Hematopoietic multipotent progenitor cell (in vitro differentiated cells): ENCODE results near the gene SP140L. TPM values are rescaled to one million over a fixed set of nuclear protein-coding genes. Genes with fewer than 3 reads are reported as not detected.

ENCODE experiments used
- DNase-seq, 3 donors: peaks; one replicate each; pipeline ENCODE4 v3.0.0-alpha.2; 2011 to 2015; ENCODE audit warnings: low read depth in 2 of 3, low spot score in 2 of 3
- total RNA-seq: library from RNA; depleted of rRNA; stranded (reverse); fragments of >200 nt; gene quantifications from one replicate; pipeline ENCODE4 v1.2.3, GENCODE V29; 2012

SP140L gene
- total RNA-seq, 1 donor, result 5.4 TPM

DNA sequence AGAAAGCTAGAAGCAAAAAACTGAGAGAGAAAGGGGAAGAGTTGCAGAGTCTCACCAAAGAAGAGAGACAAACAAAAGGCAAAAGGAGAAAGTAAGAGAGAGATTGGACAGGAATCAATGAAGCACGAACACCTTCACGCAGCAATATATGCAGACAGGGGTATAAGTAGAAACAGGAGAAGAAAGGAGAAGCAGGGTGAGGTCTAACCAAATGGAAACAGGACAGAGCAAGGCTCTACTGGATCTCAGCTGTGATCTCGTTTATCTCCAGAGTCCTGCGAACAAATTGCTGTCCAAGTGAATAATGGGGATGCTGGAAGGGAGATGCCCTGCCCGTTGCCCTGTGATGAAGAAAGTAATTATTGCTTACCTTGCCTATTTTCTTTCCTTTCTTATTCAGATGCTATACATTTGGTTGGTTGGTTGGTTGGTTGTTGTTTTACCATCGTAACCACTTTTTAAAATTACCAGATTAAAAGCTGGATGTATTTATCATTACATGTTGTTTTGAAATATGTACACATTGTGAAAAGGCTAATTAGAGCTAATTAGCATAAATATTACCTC is 123.0 kb downstream of the SP140L start:
- no peak for DNase-seq

DNA sequence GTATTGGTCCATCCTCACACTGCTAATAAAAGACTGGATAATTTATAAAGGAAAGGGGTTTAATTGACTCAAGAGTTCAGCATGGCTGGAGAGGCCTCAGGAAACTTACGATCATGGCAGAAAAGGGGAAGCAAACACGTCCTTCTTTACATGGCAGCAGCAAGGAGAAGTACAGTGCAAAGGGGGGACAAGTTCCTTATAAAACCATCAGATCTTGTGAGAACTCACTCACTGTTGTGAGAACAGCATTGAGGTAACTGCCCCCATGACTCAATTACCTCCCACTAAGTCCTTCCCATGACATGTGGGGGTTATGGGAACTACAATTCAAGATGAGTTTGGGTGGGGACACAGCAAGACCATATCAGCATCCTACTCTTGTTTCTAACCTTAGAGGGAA is 126.0 kb downstream of the SP140L start:
- no peak for DNase-seq

Other genes starting within 250 kb of the SP140L start
- gene SP110, start 107.2 kb upstream of the SP140L start, total RNA-seq, result 48.2 TPM
- 1.3 TPM for gene SP140, start 101.5 kb upstream of the SP140L start, total RNA-seq
- 45.8 TPM for gene SP100, start 89.0 kb downstream of the SP140L start, total RNA-seq